Measurements from ENCODE around the gene RUNX1. TPM values are rescaled to one million over a fixed set of nuclear protein-coding genes. Genes with fewer than 3 reads are reported as not detected.

RUNX1 gene
- total RNA-seq, 1 experiment from 2014 or later, result 86.2 TPM

GRCh38 chr21:34905218-34905537, 143.9 kb downstream of the RUNX1 start:
- Mint-ChIP-seq H3K4me1 (ENCODE audit: insufficient read depth, unreplicated experiment) (peaks cover 29% of the 10 kb centered on the region), H3K9me3 (ENCODE audit: unreplicated experiment) (no peaks in the 10 kb centered on the region), H3K36me3 (ENCODE audit: insufficient read depth, unreplicated experiment) (no peaks in the 10 kb centered on the region), H3K4me3 (ENCODE audit: unreplicated experiment) (no peak overlapping the region), H3K27ac (ENCODE audit: low read depth, unreplicated experiment) (no peak overlapping the region), H3K27me3 (ENCODE audit: insufficient read depth, unreplicated experiment) (no peaks in the 10 kb centered on the region)
- DNase-seq (ENCODE audit: unreplicated experiment), result no peak
- no TSS peak for BruUV-seq (replicated peaks)
- POLR2A ChIA-PET, result interaction anchor here (1.2 kb wide), 1 partner anchor 17 kb away, joined by 4 read pairs; no protein-coding TSS in a partner anchor
- CTCF ChIA-PET, result interaction anchor here (0.6 kb wide), 1 partner anchor 108 kb away, joined by 3 read pairs; no protein-coding TSS in a partner anchor
- no peak for TF ChIP-seq CTCF (IDR thresholded peaks at IDR 0.05; ENCODE audit: unreplicated experiment)
- intact Hi-C loops (cut with micrococcal nuclease), result loop anchor here (5.0 kb wide), 1 partner anchor 142 kb away; the partner anchor contains the start of gene RUNX1

- intact Hi-C loops (cut with micrococcal nuclease), result loop anchor here (5.0 kb wide), 1 partner anchor 143 kb away; the partner anchor contains the start of gene RUNX1
- no peak for TF ChIP-seq CTCF (IDR thresholded peaks at IDR 0.05; ENCODE audit: unreplicated experiment)
- no TSS peak for BruUV-seq (replicated peaks)
- no peaks in the 10 kb centered on the region for H3K36me3 Mint-ChIP-seq (ENCODE audit: insufficient read depth, unreplicated experiment)
- no peak overlapping the region for H3K4me3 Mint-ChIP-seq (ENCODE audit: unreplicated experiment)
- no peaks in the 10 kb centered on the region for H3K27me3 Mint-ChIP-seq (ENCODE audit: insufficient read depth, unreplicated experiment)
- ChIA-PET CTCF (interaction anchor here (0.5 to 0.6 kb wide), 2 partner anchors 9 to 108 kb away, joined by 3 read pairs; no protein-coding TSS in a partner anchor), POLR2A (no interaction called here)
- no peak overlapping the region for H3K27ac Mint-ChIP-seq (ENCODE audit: low read depth, unreplicated experiment)
- peaks cover 25% of the 10 kb centered on the region for H3K4me1 Mint-ChIP-seq (ENCODE audit: insufficient read depth, unreplicated experiment)
- no peak for DNase-seq (ENCODE audit: unreplicated experiment)
- no peaks in the 10 kb centered on the region for H3K9me3 Mint-ChIP-seq (ENCODE audit: unreplicated experiment)
Measured at GRCh38 chr21:34904526-34905217, 144.4 kb downstream of the RUNX1 start.

- no peaks in the 10 kb centered on the region for H3K4me1 Mint-ChIP-seq (ENCODE audit: insufficient read depth, unreplicated experiment)
- intact Hi-C loops (cut with micrococcal nuclease), result no loop called here
- no TSS peak for BruUV-seq (replicated peaks)
- H3K27ac Mint-ChIP-seq (ENCODE audit: low read depth, unreplicated experiment), result no peak overlapping the region
- peaks cover 3% of the 10 kb centered on the region for H3K36me3 Mint-ChIP-seq (ENCODE audit: insufficient read depth, unreplicated experiment)
- DNase-seq (ENCODE audit: unreplicated experiment), result no peak
- ChIA-PET POLR2A (interaction anchor here (1.0 kb wide), 1 partner anchor 353 kb away, joined by 3 read pairs; no protein-coding TSS in a partner anchor), CTCF (interaction anchor here (1.1 to 4.7 kb wide), 4 partner anchors 11 to 940 kb away, joined by 3 to 19 read pairs (median 6); no protein-coding TSS in a partner anchor)
- peaks cover 10% of the 10 kb centered on the region for H3K9me3 Mint-ChIP-seq (ENCODE audit: unreplicated experiment)
- TF ChIP-seq CTCF (IDR thresholded peaks at IDR 0.05; ENCODE audit: unreplicated experiment), result no peak
- no peak overlapping the region for H3K4me3 Mint-ChIP-seq (ENCODE audit: unreplicated experiment)
- no peaks in the 10 kb centered on the region for H3K27me3 Mint-ChIP-seq (ENCODE audit: insufficient read depth, unreplicated experiment)
Measured at GRCh38 chr21:34900376-34900775, 148.7 kb downstream of the RUNX1 start.

GRCh38 chr21:34899760-34900159, 149.3 kb downstream of the RUNX1 start:
- H3K9me3 Mint-ChIP-seq (ENCODE audit: unreplicated experiment), result peaks cover 12% of the 10 kb centered on the region
- H3K4me3 Mint-ChIP-seq (ENCODE audit: unreplicated experiment), result no peak overlapping the region
- H3K4me1 Mint-ChIP-seq (ENCODE audit: insufficient read depth, unreplicated experiment), result no peaks in the 10 kb centered on the region
- no peak for TF ChIP-seq CTCF (IDR thresholded peaks at IDR 0.05; ENCODE audit: unreplicated experiment)
- no peaks in the 10 kb centered on the region for H3K27me3 Mint-ChIP-seq (ENCODE audit: insufficient read depth, unreplicated experiment)
- intact Hi-C loops (cut with micrococcal nuclease), result no loop called here
- ChIA-PET CTCF (interaction anchor here (0.7 to 4.7 kb wide), 5 partner anchors 10 to 940 kb away, joined by 3 to 19 read pairs (median 5); no protein-coding TSS in a partner anchor), POLR2A (no interaction called here)
- no peak for DNase-seq (ENCODE audit: unreplicated experiment)
- H3K36me3 Mint-ChIP-seq (ENCODE audit: insufficient read depth, unreplicated experiment), result peaks cover 7% of the 10 kb centered on the region
- BruUV-seq (replicated peaks), result no TSS peak
- no peak overlapping the region for H3K27ac Mint-ChIP-seq (ENCODE audit: low read depth, unreplicated experiment)
